GM23338 (cell line): ENCODE data around the gene LRRFIP2. TPM values are rescaled to one million over a fixed set of nuclear protein-coding genes. Genes with fewer than 3 reads are reported as not detected.

Experiments
- ATAC-seq: fragments of 200-7000 bp; cut with Tn5 transposase; 3 replicates; pipeline ENCODE4 v1.9.1; 2020
- DNase-seq: peaks from one replicate; pipeline ENCODE4 v3.0.0-alpha.2; 2015; ENCODE audit warnings: low spot score
- H2AFZ ChIP-seq: fragments of 200-600 bp; sonication (generic); 2 replicates; pipeline ENCODE4 v1.8.0; 2016; ENCODE audit warnings: antibody characterized with exemption, mild to moderate bottlenecking, moderate library complexity
- H3F3A ChIP-seq: fragments of 200-600 bp; sonication (generic); replicated peaks from 2 replicates; pipeline ENCODE4 v1.8.0; 2017; ENCODE audit warnings: antibody characterized with exemption, mixed run types, low read depth
- H3K27ac ChIP-seq: fragments of 200-600 bp; sonication (generic); 2 replicates; pipeline ENCODE4 v1.6.1; 2016; ENCODE audit warnings: low read depth
- H3K27me3 ChIP-seq: fragments of 200-600 bp; sonication (generic); 2 replicates; pipeline ENCODE4 v1.8.0; 2016; ENCODE audit warnings: mild to moderate bottlenecking, mixed run types, moderate library complexity; ENCODE audit not compliant: insufficient read depth
- H3K36me3 ChIP-seq: fragments of 200-600 bp; sonication (generic); 2 replicates; pipeline ENCODE4 v1.8.0; 2016; ENCODE audit warnings: mild to moderate bottlenecking; ENCODE audit not compliant: insufficient read depth
- H3K4me1 ChIP-seq: fragments of 200-600 bp; sonication (generic); 2 replicates; pipeline ENCODE4 v1.8.0; 2016; ENCODE audit warnings: mild to moderate bottlenecking, moderate library complexity; ENCODE audit not compliant: insufficient read depth
- H3K4me2 ChIP-seq: fragments of 200-600 bp; sonication (generic); 2 replicates; pipeline ENCODE4 v1.7.1; 2017; ENCODE audit warnings: mixed run types
- H3K4me3 ChIP-seq: fragments of 200-600 bp; sonication (generic); 2 replicates; pipeline ENCODE4 v1.6.1; 2016; ENCODE audit warnings: mixed run types
- H3K79me2 ChIP-seq: fragments of 200-600 bp; sonication (generic); replicated peaks from 2 replicates; pipeline ENCODE4 v1.8.0; 2017; ENCODE audit warnings: mild to moderate bottlenecking; ENCODE audit not compliant: insufficient read depth
- H3K9me2 ChIP-seq: fragments of 200-600 bp; sonication (generic); 2 replicates; pipeline ENCODE4 v1.8.0; 2017; ENCODE audit not compliant: insufficient read depth
- H4K20me1 ChIP-seq: fragments of 200-600 bp; sonication (generic); replicated peaks from 2 replicates; pipeline ENCODE4 v1.8.0; 2017; ENCODE audit warnings: mild to moderate bottlenecking; ENCODE audit not compliant: insufficient read depth
- H3K27ac Mint-ChIP-seq: 2 replicates; pipeline ENCODE4 v1.8.0; 2020; ENCODE audit warnings: inconsistent platforms, mild to moderate bottlenecking, moderate library complexity, mixed read lengths
- H3K27me3 Mint-ChIP-seq: 3 replicates; pipeline ENCODE4 v1.8.0; 2022; ENCODE audit warnings: low read depth, mild to moderate bottlenecking, moderate library complexity, mixed read lengths, inconsistent platforms; ENCODE audit not compliant: insufficient read depth, poor library complexity
- H3K36me3 Mint-ChIP-seq: 3 replicates; pipeline ENCODE4 v1.8.0; 2021; ENCODE audit warnings: low read depth, mild to moderate bottlenecking, inconsistent platforms, moderate library complexity, mixed read lengths
- H3K4me1 Mint-ChIP-seq: 3 replicates; pipeline ENCODE4 v1.8.0; 2020; ENCODE audit warnings: mild to moderate bottlenecking, inconsistent platforms, mixed read lengths
- H3K4me3 Mint-ChIP-seq: 3 replicates; pipeline ENCODE4 v1.8.0; 2021; ENCODE audit warnings: moderate library complexity, mild to moderate bottlenecking, inconsistent platforms, mixed read lengths
- H3K9me3 Mint-ChIP-seq: 3 replicates; pipeline ENCODE4 v1.8.0; 2020; ENCODE audit warnings: moderate library complexity, mild to moderate bottlenecking, inconsistent platforms, mixed read lengths
- CTCF ChIP-seq, 2 experiments: fragments of 200-600 bp in 1 of 2; sonication (generic) in 1 of 2; conservative IDR thresholded peaks; 2 replicates each; pipeline versions ENCODE4 v1.5.1 to v1.6.1; 2016 to 2017; ENCODE audit warnings: antibody characterized with exemption in 2 of 2, low read depth in 2 of 2, mild to moderate bottlenecking in 2 of 2, moderate library complexity in 1 of 2
- ETS1 ChIP-seq: IDR thresholded peaks from 2 replicates; pipeline ENCODE4 v1.6.1; 2016; ENCODE audit warnings: antibody characterized with exemption
- EZH2 ChIP-seq: fragments of 200-600 bp; sonication (generic); IDR thresholded peaks from one replicate; pipeline ENCODE4 v1.8.0; 2017; ENCODE audit warnings: antibody characterized with exemption, mild to moderate bottlenecking, low read depth; ENCODE audit not compliant: unreplicated experiment
- EZH2phosphoT487 ChIP-seq: fragments of 200-600 bp; sonication (generic); IDR thresholded peaks from one replicate; pipeline ENCODE4 v1.8.1; 2018; ENCODE audit warnings: antibody characterized with exemption; ENCODE audit not compliant: unreplicated experiment
- NANOG ChIP-seq: IDR thresholded peaks from 2 replicates; pipeline ENCODE4 v1.6.1; 2016; ENCODE audit warnings: antibody characterized with exemption, borderline replicate concordance
- REST ChIP-seq: IDR thresholded peaks from one replicate; pipeline ENCODE4 v1.6.1; 2018; ENCODE audit warnings: antibody characterized with exemption; ENCODE audit not compliant: unreplicated experiment
- polyA plus RNA-seq: library from polyadenylated mRNA; unstranded; fragments of >200 nt; fragmentation: Nextera tagmentation; extraction: Ambion mirVana; gene quantifications from 2 replicates; pipeline ENCODE4 v1.2.1, GENCODE V29; 2016
- total RNA-seq: library from RNA; depleted of rRNA; stranded (reverse); fragments of >200 nt; shearing (Covaris generic); gene quantifications from 2 replicates; pipeline ENCODE4 v1.2.3, GENCODE V29; 2014

Gene LRRFIP2
- total and polyA plus RNA-seq, 2 experiments from 2014 or later = 20.3 to 29.0 TPM

GRCh38 chr3:37183976-37184375, 9.6 kb upstream of the LRRFIP2 start:
- Histone ChIP-seq H3K27ac (no peak overlapping the region), H2AFZ (no peak overlapping the region)
- no peak for DNase-seq

More at GRCh38 chr3:37183976-37184375, 9.6 kb upstream of the LRRFIP2 start:
- Histone ChIP-seq H3K36me3 (no peaks in the 10 kb centered on the region), H3K27me3 (no peaks in the 10 kb centered on the region), H3K4me3 (no peak overlapping the region), H3K79me2 (0 out of 2 replicates have a peak, but pooled peaks cover under 1% of the 10 kb centered on the region), H3K9me2 (no peaks in the 10 kb centered on the region), H4K20me1 (0 out of 2 replicates have a peak, but pooled peaks cover 3% of the 10 kb centered on the region), H3K4me1 (no peaks in the 10 kb centered on the region), H3F3A (no peaks in the 10 kb centered on the region), H3K4me2 (no peak overlapping the region)
- ATAC-seq = no peak
- Mint-ChIP-seq H3K36me3 (no peaks in the 10 kb centered on the region), H3K27ac (no peak overlapping the region), H3K4me1 (no peaks in the 10 kb centered on the region), H3K27me3 (no peaks in the 10 kb centered on the region), H3K9me3 (no peaks in the 10 kb centered on the region), H3K4me3 (no peak overlapping the region)
- no peak for TF ChIP-seq ETS1
- no peak for TF ChIP-seq REST
- TF ChIP-seq EZH2phosphoT487 = no peak
- TF ChIP-seq NANOG = no peak
- TF ChIP-seq EZH2 = no peak
- TF ChIP-seq CTCF (conservative IDR thresholded peaks at IDR 0.05; ENCODE audit: low read depth in 2 of 2) = no peak
